Mesenchymal stem cell (in vitro differentiated cells and primary cell): ENCODE results near the gene HNRNPUL2.
A peak's percentile ranks its signal among the peaks of the same experiment; 100 is the strongest.

ENCODE experiments used
- DNase-seq: peaks from one replicate; pipeline ENCODE4 v3.0.0-alpha.2; 2013
- H2AFZ ChIP-seq: one replicate; pipeline ENCODE4 v1.6.1; 2013; ENCODE audit warnings: low read depth, mild to moderate bottlenecking, control low read depth, inconsistent platforms, low read length, moderate library complexity
- H2AK5ac ChIP-seq: 2 replicates; pipeline ENCODE4 v1.6.1; 2013; ENCODE audit warnings: low read length, moderate library complexity, mild to moderate bottlenecking, inconsistent platforms; ENCODE audit not compliant: severe bottlenecking
- H2BK120ac ChIP-seq: one replicate; pipeline ENCODE4 v1.6.1; 2013; ENCODE audit warnings: low read depth, mild to moderate bottlenecking, inconsistent platforms, low read length, moderate library complexity
- H2BK12ac ChIP-seq, 2 experiments: one replicate each; pipeline ENCODE4 v1.6.1; 2013; ENCODE audit warnings: inconsistent platforms in 2 of 2, low read length in 2 of 2, mild to moderate bottlenecking in 2 of 2, moderate library complexity in 2 of 2, control low read depth in 1 of 2
- H2BK15ac ChIP-seq: one replicate; pipeline ENCODE4 v1.6.1; 2013; ENCODE audit warnings: mild to moderate bottlenecking, low read depth, inconsistent platforms; ENCODE audit not compliant: poor library complexity, severe bottlenecking
- H2BK5ac ChIP-seq: 2 replicates; pipeline ENCODE4 v1.6.1; 2013; ENCODE audit warnings: low read depth, mild to moderate bottlenecking, low read length, control low read depth, inconsistent platforms; ENCODE audit not compliant: poor library complexity, severe bottlenecking
- H3K14ac ChIP-seq, 2 experiments: one replicate each; pipeline ENCODE4 v1.6.1; 2013; ENCODE audit warnings: inconsistent platforms in 2 of 2, low read length in 2 of 2, control low read depth in 1 of 2, mild to moderate bottlenecking in 1 of 2, moderate library complexity in 1 of 2
- H3K18ac ChIP-seq, 2 experiments: one replicate each; pipeline ENCODE4 v1.6.1; 2013; ENCODE audit warnings: inconsistent platforms in 2 of 2, low read length in 2 of 2, control low read depth in 1 of 2, low read depth in 1 of 2, mild to moderate bottlenecking in 1 of 2
- H3K23ac ChIP-seq, 2 experiments: one replicate each; pipeline ENCODE4 v1.6.1; 2013; ENCODE audit warnings: inconsistent platforms in 2 of 2, low read length in 2 of 2, mild to moderate bottlenecking in 2 of 2, moderate library complexity in 2 of 2, control low read depth in 1 of 2
- H3K27ac ChIP-seq: 2 replicates; pipeline ENCODE4 v1.5.1; 2013; ENCODE audit warnings: mild to moderate bottlenecking, moderate library complexity, low read length, control low read depth, inconsistent platforms; ENCODE audit not compliant: poor library complexity, severe bottlenecking
- H3K27me3 ChIP-seq, 2 experiments: 2 replicates each; pipeline versions ENCODE4 v1.6.1 to v1.7.0; 2013; ENCODE audit warnings: low read length in 2 of 2, mild to moderate bottlenecking in 2 of 2, moderate library complexity in 2 of 2, control low read depth in 1 of 2, inconsistent platforms in 1 of 2; ENCODE audit not compliant: control insufficient read depth in 1 of 2, insufficient read depth in 1 of 2
- H3K36me3 ChIP-seq, 2 experiments: 2 replicates each; pipeline versions ENCODE4 v1.6.1 to v1.7.0; 2013; ENCODE audit warnings: low read length in 2 of 2, control low read depth in 1 of 2, inconsistent platforms in 1 of 2, low read depth in 1 of 2, mild to moderate bottlenecking in 1 of 2; ENCODE audit not compliant: insufficient read depth in 2 of 2, control insufficient read depth in 1 of 2
- H3K4ac ChIP-seq, 2 experiments: one replicate each; pipeline ENCODE4 v1.6.1; 2013; ENCODE audit warnings: inconsistent platforms in 2 of 2, low read length in 2 of 2, mild to moderate bottlenecking in 2 of 2, moderate library complexity in 2 of 2, control low read depth in 1 of 2, low read depth in 1 of 2
- H3K4me1 ChIP-seq: 2 replicates; pipeline ENCODE4 v1.6.1; 2013; ENCODE audit warnings: low read depth, low read length, control low read depth; ENCODE audit not compliant: control insufficient read depth, insufficient read depth
- H3K4me2 ChIP-seq: 2 replicates; pipeline ENCODE4 v1.6.1; 2013; ENCODE audit warnings: low read length, mild to moderate bottlenecking, inconsistent platforms; ENCODE audit not compliant: poor library complexity, severe bottlenecking
- H3K4me3 ChIP-seq, 2 experiments: 2 replicates each; pipeline versions ENCODE4 v1.5.1 to v1.7.0; 2013; ENCODE audit warnings: low read length in 2 of 2, mild to moderate bottlenecking in 2 of 2, control low read depth in 1 of 2, low read depth in 1 of 2; ENCODE audit not compliant: insufficient read depth in 1 of 2
- H3K79me1 ChIP-seq: replicated peaks from 2 replicates; pipeline ENCODE4 v1.6.1; 2013; ENCODE audit warnings: mild to moderate bottlenecking, control low read depth, low read length, inconsistent platforms; ENCODE audit not compliant: poor library complexity, severe bottlenecking
- H3K9ac ChIP-seq: 2 replicates; pipeline ENCODE4 v1.7.0; 2013; ENCODE audit warnings: mild to moderate bottlenecking, low read length, moderate library complexity
- H3K9me3 ChIP-seq: 2 replicates; pipeline ENCODE4 v1.7.0; 2013; ENCODE audit warnings: mild to moderate bottlenecking, low read length; ENCODE audit not compliant: control insufficient read depth
- H4K8ac ChIP-seq: one replicate; pipeline ENCODE4 v1.6.1; 2013; ENCODE audit warnings: inconsistent platforms, mild to moderate bottlenecking, low read length, moderate library complexity
- H4K91ac ChIP-seq: one replicate; pipeline ENCODE4 v1.6.1; 2013; ENCODE audit warnings: mild to moderate bottlenecking, low read length, inconsistent platforms
- WGBS: methylation state at CpG from one replicate; pipeline ENCODE4 v1.1.7; 2013; ENCODE audit warnings: mixed read lengths; 5-methylcytosine and 5-hydroxymethylcytosine counted together

The HNRNPUL2 gene

GRCh38 chr11:62753736-62754603 lies 26.7 kb upstream of the HNRNPUL2 start, which contains the start of gene ZBTB3:
ZBTB3 (minus strand) TSS chr11:62754160; CDS start chr11:62753664, 496 bp downstream.
- H3K4me3 ChIP-seq, result peak within 1 kb of the TSS; percentile 79 to 87
- peak within 1 kb of the TSS; percentile 94 for H2BK120ac ChIP-seq
- peak within 1 kb of the TSS; percentile 97 for H2BK15ac ChIP-seq
- peak within 1 kb of the TSS; percentile 73 for H3K4me2 ChIP-seq
- H3K18ac ChIP-seq, result peak within 1 kb of the TSS; percentile 87 to 94
- WGBS, result 2% methylated on average over 47 of the region's 47 CpGs
- no peak within 1 kb of the TSS for H2BK5ac ChIP-seq
- H2AK5ac ChIP-seq, result peak within 1 kb of the TSS; percentile 63
- H3K4me1 ChIP-seq, result peaks cover 11% of the 10 kb centered on the region
- peak within 1 kb of the TSS; percentile 99 for H4K91ac ChIP-seq
- H3K23ac ChIP-seq, result no peak within 1 kb of the TSS
- peak within 1 kb of the TSS; percentile 89 for H3K9ac ChIP-seq
- H3K9me3 ChIP-seq, result no peaks in the 10 kb centered on the region
- no peak within 1 kb of the TSS for H3K14ac ChIP-seq
- H3K4ac ChIP-seq, result peak within 1 kb of the TSS; percentile 46 to 75
- no peaks in the 10 kb centered on the region for H3K27me3 ChIP-seq
- peaks cover 16 to 27% of the 10 kb centered on the region in 2 experiments for H3K36me3 ChIP-seq
- H4K8ac ChIP-seq, result peak within 1 kb of the TSS; percentile 100
- H3K79me1 ChIP-seq, result peaks cover 23% of the 10 kb centered on the region
- peak within 1 kb of the TSS; percentile 96 for H3K27ac ChIP-seq
- peak within 1 kb of the TSS; percentile 69 for H2AFZ ChIP-seq
- DNase-seq, result peak; percentile 100
- H2BK12ac ChIP-seq, result peak within 1 kb of the TSS; percentile 46 to 57

- Histone ChIP-seq H3K27me3 (no peaks in the 10 kb centered on the region), H3K79me1 (peaks cover 23% of the 10 kb centered on the region), H3K18ac (peak overlapping the region; percentile 19 to 60), H3K23ac (no peak overlapping the region), H2BK15ac (peak overlapping the region; percentile 77), H2BK12ac (peak overlapping the region; percentile 6 to 46), H3K27ac (no peak overlapping the region), H3K4ac (peak overlapping the region; percentile 32 to 46), H2AK5ac (peak overlapping the region; percentile 63), H4K91ac (peak overlapping the region; percentile 25), H3K36me3 (peaks cover 16 to 33% of the 10 kb centered on the region in 2 experiments), H3K4me3 (peak overlapping the region in 1 of 2 experiments; percentile 87), H3K4me2 (peak overlapping the region; percentile 57), H3K9me3 (no peaks in the 10 kb centered on the region), H4K8ac (peak overlapping the region; percentile 86), H3K4me1 (peaks cover 11% of the 10 kb centered on the region), H2BK120ac (no peak overlapping the region), H2BK5ac (no peak overlapping the region), H3K14ac (no peak overlapping the region), H2AFZ (no peak overlapping the region), H3K9ac (peak overlapping the region; percentile 89)
- 95% methylated on average over 15 of the region's 15 CpGs for WGBS
- DNase-seq, result no peak
Measured at GRCh38 chr11:62752994-62753735, 25.9 kb upstream of the HNRNPUL2 start.

GRCh38 chr11:62752177-62752785 lies 25.0 kb upstream of the HNRNPUL2 start:
- Histone ChIP-seq H4K8ac (no peak overlapping the region), H3K23ac (no peak overlapping the region), H3K18ac (no peak overlapping the region), H2BK120ac (no peak overlapping the region), H3K9me3 (no peaks in the 10 kb centered on the region), H3K4me1 (peaks cover 14% of the 10 kb centered on the region), H3K27me3 (no peaks in the 10 kb centered on the region), H3K14ac (no peak overlapping the region), H3K79me1 (peaks cover 23% of the 10 kb centered on the region), H3K9ac (no peak overlapping the region), H3K4ac (no peak overlapping the region), H2AFZ (no peak overlapping the region), H2BK12ac (no peak overlapping the region), H2AK5ac (no peak overlapping the region), H3K4me2 (no peak overlapping the region), H2BK5ac (no peak overlapping the region), H2BK15ac (no peak overlapping the region), H3K27ac (no peak overlapping the region), H4K91ac (peak overlapping the region; percentile 16), H3K36me3 (peaks cover 16 to 33% of the 10 kb centered on the region in 2 experiments), H3K4me3 (no peak overlapping the region)
- 96% methylated on average over 14 of the region's 14 CpGs for WGBS
- DNase-seq, result no peak
